GM10248 (cell line): ENCODE results near the gene DPP10.
"Not testable (repeated sequence)": the region's sequence is repeated elsewhere in the genome, so short reads cannot be mapped to it uniquely, and the experiment has no call there.

ENCODE experiments used
- CTCF ChIA-PET: fragments of 300-600 bp; sonication (Branson Sonifier 250); formaldehyde crosslinking; extraction: SDS; loops from one replicate; lab custom pipeline; 2021; ENCODE audit warnings: antibody characterized with exemption; lab: Yijun Ruan, JAX
- POLR2A ChIA-PET: fragments of 350-650 bp; sonication (Branson Sonifier 250); formaldehyde crosslinking; extraction: SDS; loops from one replicate; lab custom pipeline; 2020; ENCODE audit warnings: antibody characterized with exemption; lab: Yijun Ruan, JAX
- DNase-seq: peaks from one replicate; pipeline ENCODE4 v3.0.0; 2012; ENCODE audit errors: extremely low spot score
- TF ChIP-seq, protein P1 (sequence below): IDR thresholded peaks from 2 replicates; pipeline ENCODE4 v1.5.1; 2012; ENCODE audit warnings: mild to moderate bottlenecking, low read depth; ENCODE audit errors: extremely low read depth, missing control alignments, control extremely low read depth

DPP10 gene

DNA sequence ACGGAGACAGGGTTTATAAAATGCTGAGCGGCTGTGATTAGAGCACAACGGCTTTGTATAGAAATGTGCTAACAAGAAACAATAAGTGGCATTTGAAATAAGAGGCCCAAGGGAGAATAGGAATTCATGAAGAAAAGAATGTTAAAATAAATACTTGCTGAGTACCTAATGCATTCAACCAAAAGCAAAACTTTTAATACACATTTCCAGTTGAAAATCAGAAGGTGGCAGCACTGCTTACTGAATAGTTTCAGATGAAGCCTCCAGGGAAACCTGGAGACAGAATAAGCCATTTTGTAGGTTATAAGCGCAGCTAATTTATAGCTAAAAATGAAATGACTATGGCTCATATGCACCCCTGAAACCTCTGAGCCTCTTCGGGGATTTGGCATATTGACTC lies 286.6 kb downstream of the DPP10 start:
- TF ChIP-seq, protein P1, sequence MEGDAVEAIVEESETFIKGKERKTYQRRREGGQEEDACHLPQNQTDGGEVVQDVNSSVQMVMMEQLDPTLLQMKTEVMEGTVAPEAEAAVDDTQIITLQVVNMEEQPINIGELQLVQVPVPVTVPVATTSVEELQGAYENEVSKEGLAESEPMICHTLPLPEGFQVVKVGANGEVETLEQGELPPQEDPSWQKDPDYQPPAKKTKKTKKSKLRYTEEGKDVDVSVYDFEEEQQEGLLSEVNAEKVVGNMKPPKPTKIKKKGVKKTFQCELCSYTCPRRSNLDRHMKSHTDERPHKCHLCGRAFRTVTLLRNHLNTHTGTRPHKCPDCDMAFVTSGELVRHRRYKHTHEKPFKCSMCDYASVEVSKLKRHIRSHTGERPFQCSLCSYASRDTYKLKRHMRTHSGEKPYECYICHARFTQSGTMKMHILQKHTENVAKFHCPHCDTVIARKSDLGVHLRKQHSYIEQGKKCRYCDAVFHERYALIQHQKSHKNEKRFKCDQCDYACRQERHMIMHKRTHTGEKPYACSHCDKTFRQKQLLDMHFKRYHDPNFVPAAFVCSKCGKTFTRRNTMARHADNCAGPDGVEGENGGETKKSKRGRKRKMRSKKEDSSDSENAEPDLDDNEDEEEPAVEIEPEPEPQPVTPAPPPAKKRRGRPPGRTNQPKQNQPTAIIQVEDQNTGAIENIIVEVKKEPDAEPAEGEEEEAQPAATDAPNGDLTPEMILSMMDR: no peak
- DNase-seq: no peak
- ChIA-PET CTCF (no interaction called here), POLR2A (no interaction called here)

DNA sequence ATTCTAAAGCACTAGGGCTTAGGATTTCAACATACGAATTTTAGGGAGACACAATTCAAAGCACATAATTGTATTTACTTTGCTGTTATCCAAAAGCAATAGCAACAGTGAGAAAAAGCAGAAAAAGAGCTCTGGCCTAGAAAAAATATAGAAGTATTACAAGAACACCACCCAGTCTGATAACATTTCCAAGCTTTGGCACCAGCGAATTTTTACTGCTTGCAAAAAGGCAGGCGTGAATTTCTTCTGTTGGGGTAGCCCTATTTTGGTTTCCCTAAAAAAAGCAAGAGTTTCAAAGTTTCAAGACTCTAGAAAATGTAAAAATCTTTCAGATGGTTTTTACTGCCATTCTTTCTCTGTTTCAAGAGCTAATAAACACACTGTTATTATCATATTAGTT lies 292.7 kb downstream of the DPP10 start:
- POLR2A ChIA-PET: no interaction called here
- TF ChIP-seq, protein P1: no peak
- CTCF ChIA-PET: no interaction called here
- DNase-seq: no peak

GRCh38 chr2:114742245-114742644 lies 299.8 kb downstream of the DPP10 start:
- POLR2A ChIA-PET: no interaction called here
- no peak for DNase-seq
- CTCF ChIA-PET: interaction anchor here (2.5 kb wide), 1 partner anchor 9 kb away, joined by 7 read pairs; no protein-coding TSS in a partner anchor
- TF ChIP-seq, protein P1: no peak

GRCh38 chr2:114745700-114746099 lies 303.3 kb downstream of the DPP10 start:
- CTCF ChIA-PET: no interaction called here
- TF ChIP-seq, protein P1: no peak
- POLR2A ChIA-PET: no interaction called here
- DNase-seq: no peak

- CTCF ChIA-PET, POLR2A ChIA-PET, DNase-seq: not testable (repeated sequence)
Measured at GRCh38 chr2:114748175-114748574, 305.7 kb downstream of the DPP10 start.

DNA sequence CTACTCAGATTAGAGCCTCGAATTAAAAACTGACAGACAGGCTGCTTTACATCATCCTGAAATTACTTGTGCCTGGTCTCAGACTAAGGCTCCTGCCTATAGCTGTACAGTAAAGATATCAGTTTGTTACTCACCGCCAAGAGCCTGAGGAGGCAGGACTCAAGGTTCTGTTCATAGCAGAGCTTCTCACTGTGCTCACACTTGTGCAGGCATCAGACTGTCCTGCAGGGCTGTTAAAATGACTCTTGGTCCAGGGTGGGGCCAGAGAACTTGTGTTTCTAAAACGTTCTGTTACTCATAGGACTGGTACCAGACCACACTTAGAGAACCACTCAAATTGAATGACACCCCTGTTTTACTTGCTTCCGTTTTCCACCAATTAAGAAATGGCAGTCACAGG lies 310.0 kb downstream of the DPP10 start:
- POLR2A ChIA-PET: no interaction called here
- CTCF ChIA-PET: interaction anchor here (1.0 to 1.8 kb wide), 3 partner anchors 8 to 25 kb away, joined by 3 to 8 read pairs (median 3); no protein-coding TSS in a partner anchor
- TF ChIP-seq, protein P1: no peak

DNA sequence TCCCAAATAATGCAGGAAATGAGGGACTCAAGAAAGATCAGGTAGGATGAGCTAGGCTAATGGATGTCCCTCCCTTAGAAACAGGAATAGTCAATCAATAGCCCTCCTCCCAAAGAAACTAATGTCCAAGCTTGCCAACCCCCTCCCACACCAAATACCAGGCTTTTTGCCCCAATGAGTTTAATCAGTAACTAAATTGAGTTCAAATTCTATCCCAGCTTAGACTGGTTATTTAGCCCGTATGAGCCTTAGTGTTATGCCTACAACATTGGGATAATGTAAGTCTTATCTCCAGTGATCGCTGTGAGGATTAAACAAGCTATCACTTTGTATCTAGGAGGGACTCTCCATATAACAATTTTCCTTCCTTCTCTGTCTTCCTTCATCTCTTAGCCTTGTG lies 310.7 kb downstream of the DPP10 start:
- no peak for DNase-seq
- ChIA-PET CTCF (interaction anchor here (1.0 to 1.8 kb wide), 2 partner anchors 9 kb away, joined by 3 to 8 read pairs; no protein-coding TSS in a partner anchor), POLR2A (no interaction called here)
- TF ChIP-seq, protein P1: no peak

More for the DNA sequence above, 310.0 kb downstream of the DPP10 start:
- no peak for DNase-seq
